ENCODE data around the gene CCNO.
A peak's percentile ranks its signal among the peaks of the same experiment; 100 is the strongest.

Gene CCNO, protein sequence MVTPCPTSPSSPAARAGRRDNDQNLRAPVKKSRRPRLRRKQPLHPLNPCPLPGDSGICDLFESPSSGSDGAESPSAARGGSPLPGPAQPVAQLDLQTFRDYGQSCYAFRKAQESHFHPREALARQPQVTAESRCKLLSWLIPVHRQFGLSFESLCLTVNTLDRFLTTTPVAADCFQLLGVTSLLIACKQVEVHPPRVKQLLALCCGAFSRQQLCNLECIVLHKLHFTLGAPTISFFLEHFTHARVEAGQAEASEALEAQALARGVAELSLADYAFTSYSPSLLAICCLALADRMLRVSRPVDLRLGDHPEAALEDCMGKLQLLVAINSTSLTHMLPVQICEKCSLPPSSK

DNA sequence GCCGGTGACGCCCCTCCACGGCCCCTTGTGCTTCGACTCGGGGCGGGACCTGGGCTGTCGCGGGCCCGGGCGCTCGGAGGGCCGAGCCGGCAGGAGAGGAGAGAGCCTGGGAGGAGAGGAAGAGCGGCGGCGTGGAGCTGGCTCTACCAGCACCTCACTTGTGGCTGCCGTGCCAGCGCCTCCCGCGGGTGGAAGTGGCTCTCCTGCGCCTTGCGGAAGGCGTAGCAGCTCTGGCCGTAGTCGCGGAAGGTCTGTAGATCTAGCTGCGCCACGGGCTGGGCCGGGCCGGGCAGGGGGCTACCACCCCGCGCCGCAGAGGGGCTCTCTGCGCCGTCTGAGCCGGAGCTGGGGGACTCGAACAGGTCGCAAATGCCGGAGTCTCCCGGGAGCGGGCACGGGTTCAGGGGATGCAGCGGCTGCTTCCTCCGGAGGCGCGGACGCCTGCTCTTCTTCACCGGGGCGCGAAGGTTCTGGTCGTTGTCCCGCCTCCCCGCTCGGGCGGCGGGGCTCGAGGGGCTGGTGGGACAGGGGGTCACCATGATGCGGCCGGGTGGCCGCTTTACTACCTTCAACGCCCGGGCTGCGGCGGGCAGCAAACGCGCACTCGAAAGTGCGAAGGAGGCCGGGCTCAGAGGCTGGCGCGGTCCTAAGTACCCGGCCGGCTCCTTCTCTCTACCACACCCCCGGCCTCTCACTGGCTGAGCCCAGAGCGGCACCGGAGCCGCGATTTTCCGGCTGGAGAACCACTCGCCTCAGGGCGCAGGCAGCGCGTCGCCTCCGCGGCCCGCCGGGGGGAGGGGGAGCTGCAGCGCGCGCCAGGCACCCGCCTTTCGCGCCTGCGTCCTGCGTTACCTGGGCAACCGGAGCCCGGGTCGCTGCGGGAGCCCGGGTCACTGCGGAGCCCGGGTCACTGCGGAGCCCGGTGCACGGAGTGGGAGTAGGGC lies at the start of gene CCNO:
TSS of gene CCNO (minus strand) at position 624 of the 944 bp plus-strand sequence. CDS start at position 539, 85 bp downstream.
- peak; percentile 91 for ATAC-seq
- DNase-seq, result peak; percentile 70

DNA sequence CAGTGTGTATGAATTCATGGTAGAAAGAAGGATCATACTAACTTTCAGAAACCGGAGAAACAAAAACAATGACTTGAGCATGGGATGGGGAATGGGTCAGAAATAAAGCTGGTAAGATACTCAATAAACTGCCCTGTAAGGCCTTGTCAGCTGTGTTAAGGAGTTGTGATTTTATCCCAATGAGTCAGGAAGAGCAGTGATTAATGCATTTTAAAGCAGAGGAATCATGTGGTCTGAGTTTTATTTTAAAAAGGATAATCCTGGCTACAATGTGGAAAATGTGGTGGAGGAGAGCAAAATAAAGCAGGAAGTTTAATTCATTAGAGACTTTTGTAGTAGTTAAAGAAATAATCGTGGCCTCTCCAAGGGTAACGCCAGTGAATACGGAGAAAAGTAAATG lies 45.4 kb upstream of the CCNO start:
- no peak for ATAC-seq
- DNase-seq, result no peak

DNA sequence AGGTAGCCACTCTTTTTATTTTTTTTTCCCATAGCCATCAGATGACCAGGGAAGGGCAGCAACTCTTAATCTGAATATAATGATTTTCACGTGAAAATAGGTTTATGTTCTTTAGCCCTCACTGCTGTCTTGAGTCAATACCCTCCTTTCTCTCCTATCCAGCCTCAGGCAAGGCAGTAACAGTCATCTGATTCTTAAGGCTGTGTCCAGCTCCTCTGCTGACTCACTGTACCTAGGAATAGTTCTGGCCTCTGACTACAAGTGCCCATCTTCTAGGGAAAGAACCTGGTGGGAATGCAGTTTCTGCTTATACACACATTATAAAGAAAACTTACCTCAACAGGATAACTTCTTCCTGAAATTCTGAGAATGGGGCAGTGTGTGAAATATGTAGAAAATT lies 43.4 kb upstream of the CCNO start:
- DNase-seq (no peak), ATAC-seq (no peak)

DNA sequence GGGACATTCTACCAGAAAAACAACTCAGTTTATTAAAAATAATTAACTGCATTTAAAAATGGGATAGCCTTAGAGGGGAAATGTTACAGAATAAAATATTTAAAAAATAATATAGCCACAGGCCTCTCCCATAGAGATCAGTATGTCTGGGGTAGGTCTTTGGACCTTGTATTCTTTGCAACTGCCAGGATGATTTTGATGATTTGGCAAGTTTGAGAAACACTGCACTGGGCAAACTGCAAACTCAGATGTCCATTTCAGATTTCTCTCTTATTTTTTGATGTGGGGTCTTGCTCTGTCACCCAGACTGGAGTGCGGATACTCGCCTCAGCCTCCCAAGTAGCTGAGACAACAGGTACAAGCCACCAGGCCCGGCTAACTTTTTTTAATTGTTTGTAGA lies 24.9 kb upstream of the CCNO start:
- no peak for ATAC-seq
- DNase-seq, result no peak

DNA sequence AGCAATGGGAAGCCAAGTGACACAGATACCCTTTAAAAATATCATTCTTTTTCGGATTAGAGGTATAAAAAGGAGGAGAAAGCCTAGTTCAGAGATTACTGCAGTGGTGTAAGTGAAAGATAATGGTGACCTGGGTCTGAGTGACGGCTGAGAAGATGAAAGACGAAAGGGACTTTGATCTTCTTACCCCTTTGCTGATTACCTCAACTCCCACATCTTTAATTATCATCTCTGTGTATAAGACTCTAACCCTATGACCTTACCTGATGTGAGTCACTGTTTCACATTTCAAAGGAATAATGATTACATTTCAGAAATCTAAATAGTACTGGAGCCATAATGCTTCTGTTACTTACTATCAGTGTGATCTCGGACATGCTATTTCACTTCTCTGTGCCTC lies 21.4 kb upstream of the CCNO start:
- ATAC-seq, result no peak
- no peak for DNase-seq

DNA sequence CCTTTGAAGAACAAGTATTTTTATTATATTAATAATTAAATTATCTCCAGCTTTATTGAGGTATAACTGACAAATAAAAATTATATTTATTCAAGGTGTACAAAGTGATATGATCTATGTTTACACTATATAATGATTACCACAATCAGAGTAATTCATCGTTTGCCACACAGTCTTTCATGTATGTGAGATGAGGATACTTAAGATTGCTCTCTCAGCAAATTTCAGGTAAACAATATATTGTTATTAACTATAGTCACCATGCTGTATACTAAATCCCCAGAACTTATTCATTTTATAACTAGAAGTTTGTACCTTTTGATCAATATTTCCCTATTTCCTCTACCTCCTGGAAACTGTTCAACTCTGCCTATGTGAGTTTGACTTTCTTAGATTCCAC lies 16.7 kb upstream of the CCNO start:
- no peak for ATAC-seq
- DNase-seq, result no peak

DNA sequence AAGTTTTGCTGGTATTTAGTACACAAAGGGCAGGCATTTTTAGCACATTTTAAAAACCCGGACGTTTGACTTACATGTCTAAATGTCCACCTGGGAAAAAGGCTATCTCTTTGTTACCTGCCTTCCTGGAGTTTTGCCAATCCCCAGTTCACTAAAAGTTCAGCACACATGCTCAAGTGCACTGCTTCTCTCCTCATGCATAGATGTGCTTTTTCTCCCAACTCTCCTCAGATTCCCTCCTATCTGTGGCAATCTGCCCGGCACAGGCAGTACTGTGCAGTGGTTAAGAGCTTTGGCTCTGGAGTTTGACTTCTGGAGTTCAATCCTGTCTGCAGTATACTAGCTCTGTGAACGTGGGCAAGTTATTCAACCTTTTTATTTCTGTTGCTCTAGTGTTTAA lies 8.3 kb upstream of the CCNO start:
- DNase-seq (no peak), ATAC-seq (no peak)

DNA sequence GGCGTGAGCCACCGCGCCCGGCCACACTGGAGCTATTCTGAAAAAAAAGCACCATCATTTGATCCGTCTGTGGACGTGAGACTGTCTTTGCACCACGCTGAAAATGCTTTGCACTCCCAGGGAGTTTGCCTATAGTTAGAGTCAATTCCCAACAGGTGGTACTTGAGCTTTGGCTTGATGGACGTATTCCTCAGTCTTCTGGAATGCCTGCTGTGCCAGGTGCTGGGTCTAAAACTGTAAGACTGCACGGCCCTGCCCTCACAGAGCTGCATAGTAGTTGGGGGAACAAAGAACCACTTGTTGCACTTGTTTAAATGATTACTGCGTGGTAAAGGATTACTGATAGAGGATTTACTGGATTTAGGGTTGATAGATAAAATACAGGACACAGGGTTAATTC lies 3.4 kb upstream of the CCNO start:
- ATAC-seq, result no peak
- no peak for DNase-seq

DNA sequence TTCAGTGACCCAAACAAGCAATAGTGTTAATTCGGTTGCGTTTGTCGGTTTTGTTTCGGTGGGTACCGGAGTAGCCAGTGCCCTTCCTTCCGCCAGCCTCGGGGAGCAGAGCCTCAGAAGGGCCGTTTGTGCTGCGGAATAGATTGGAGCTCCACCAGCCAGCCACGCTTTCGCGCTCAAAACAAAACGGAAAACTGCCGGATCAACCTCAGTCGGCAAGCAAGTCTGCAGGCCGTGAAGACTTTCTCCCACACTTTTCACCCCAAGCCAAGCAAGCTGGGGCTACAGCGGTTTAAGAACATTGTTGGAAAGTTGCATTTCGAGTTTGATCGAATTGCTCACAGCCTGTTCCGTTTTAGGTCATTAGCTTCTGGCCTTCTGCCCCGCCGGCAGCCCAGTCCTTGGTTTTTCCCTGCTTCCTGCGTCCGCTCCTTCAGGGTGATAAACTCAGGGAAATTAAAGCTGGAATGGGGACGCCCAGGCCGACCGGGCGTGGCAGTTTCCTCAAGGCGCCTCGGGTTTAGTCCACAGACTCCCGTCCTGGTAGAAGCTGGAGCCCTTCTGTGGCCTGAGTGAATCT lies 803 bp upstream of the CCNO start:
- ATAC-seq (no peak), DNase-seq (peak; percentile 17)

DNA sequence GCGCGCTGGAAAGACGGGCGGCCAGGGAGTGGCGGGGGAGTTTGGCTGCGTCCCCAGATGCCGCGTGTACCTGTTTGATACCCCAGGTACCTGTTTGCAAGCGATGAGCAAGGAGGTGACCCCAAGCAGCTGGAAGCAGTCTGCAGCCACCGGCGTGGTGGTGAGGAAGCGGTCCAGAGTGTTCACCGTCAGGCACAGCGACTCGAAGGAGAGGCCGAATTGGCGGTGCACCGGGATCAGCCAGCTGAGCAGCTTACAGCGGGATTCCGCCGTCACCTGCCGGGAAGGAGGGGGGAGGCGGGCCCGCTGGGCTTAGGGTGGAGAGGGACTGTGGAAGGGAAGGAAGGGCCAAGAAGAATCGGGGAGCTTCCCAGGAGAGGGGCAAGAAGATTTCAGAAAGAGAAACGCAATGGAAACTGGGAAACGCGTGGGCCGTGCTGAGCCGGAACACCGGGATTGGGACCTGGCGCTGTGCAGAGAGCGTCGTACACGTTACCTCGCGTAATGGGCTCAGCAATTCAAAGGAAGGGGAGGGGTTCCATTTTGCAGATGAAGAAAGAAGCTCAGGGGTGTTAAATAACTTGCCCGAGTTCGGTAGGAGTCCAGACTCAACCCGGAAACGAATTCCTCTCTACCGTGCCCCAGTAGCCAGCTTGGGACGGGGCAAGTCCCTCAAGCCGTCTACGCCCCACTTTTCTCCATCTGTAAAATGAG lies 980 bp downstream of the CCNO start:
- ATAC-seq, result no peak

DNA sequence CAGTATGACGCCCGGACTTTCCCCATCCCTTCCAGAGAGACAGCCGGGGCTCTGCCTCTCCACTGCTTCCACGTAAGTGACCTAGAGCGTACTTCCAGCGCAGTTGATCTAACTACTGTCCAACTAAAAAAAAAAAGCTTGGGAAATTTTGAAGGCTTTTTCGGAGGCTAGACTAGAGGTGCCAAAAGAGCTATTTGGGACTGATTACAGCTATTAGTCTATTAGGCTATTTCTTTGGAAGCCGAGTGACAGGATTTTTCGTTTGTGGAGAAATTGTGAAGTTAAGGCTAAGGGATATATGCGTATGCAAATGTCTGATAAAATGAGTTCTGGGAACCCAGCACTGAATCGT lies 1.5 kb downstream of the CCNO start:
- no peak for DNase-seq
- no peak for ATAC-seq

More for the DNA sequence above, 980 bp downstream of the CCNO start:
- peak; percentile 11 for DNase-seq

DNA sequence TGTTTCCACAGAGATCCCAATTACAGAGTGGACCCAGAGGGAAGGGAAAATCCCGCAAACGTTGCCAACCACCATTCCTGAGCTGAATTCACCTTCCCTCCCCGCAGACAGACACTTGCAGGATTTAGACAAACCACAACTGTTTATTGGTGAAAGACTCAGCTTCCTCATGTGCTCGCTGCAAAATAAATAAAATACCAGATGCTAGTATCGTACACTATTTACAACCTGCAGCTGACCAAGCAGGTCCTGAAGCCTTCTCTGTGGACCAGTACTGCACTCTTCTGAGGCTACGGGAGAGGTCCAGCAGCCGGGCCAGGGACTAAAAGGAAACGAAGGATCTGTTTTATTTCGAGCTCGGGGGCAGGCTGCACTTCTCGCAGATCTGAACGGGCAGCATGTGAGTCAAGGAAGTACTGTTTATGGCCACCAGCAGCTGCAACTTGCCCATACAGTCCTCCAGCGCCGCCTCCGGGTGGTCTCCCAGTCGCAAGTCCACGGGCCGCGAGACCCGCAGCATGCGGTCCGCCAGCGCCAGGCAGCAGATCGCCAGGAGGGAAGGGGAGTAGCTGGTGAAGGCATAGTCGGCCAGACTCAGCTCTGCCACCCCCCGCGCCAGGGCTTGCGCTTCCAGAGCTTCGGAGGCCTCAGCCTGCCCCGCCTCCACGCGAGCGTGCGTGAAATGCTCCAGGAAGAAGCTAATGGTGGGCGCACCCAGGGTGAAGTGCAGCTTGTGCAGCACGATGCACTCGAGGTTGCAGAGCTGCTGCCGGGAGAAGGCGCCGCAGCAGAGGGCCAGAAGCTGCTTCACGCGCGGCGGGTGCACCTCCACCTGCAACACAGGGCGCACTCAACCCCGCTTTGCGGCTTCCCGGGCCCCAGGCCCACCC lies 2.1 kb downstream of the CCNO start:
- DNase-seq, result peak; percentile 30
- no peak for ATAC-seq

DNA sequence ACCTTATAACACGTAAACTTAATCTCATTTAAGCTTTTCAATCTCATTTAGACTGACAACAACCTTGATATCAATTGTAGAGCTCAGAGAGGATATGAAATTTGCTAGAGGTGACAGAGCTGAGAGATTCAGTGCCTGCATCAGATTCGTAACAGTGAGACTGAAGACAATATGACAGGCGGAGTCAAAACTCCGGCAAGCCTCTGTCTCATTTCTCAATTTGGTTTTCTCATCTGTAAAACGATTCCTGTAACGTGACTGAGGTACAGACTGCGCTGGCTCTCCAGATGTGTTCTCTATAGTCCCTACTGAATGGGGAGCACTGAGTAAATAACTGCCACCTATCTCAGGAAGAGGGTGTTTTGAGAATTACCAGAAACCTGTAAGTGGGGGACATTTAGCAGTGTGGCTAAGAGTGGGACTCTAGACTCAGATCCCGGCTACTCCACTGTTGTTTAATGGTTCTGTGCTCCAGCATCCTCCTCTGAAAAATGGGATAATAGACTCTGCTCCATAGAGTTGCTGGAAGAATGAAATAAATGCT lies 3.2 kb downstream of the CCNO start:
- ATAC-seq, result no peak
- DNase-seq, result no peak

DNA sequence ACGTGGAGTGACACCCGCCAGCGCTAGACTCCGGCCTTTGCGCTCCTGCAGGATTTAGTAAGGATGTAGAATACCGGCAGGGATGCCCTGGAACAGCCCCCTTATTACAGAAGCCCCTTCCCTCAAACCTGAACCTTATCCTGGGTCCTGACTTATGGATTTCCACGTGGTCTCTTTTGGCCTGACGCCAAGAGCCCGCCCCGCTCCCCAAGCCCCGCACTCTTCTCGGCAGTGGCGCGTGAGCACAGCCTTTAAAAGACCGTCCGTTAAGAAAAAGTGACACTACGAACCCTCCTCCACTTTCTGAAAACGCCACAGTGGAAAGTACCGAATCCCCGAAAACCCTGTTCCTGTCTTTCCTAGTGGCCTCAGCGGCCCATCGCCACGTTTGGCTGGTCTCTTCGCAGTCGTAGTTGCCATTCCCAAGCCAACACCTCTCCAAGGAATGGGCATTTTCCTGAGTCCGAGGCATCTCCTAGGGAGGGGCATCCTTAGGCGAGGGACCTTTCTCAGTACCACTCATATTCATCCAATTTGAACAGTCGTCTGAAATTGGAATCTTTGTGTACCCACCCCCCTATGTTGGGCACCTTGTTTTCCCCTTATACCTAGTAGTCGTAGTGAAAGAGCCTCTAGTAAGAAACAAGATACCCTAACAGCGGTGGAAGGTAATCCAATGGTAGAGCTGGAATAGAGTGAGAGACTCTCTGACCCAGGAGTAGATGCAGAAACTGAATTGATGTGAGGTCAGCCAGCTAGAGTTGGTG lies 5.6 kb downstream of the CCNO start:
- no peak for DNase-seq
- ATAC-seq, result no peak

DNA sequence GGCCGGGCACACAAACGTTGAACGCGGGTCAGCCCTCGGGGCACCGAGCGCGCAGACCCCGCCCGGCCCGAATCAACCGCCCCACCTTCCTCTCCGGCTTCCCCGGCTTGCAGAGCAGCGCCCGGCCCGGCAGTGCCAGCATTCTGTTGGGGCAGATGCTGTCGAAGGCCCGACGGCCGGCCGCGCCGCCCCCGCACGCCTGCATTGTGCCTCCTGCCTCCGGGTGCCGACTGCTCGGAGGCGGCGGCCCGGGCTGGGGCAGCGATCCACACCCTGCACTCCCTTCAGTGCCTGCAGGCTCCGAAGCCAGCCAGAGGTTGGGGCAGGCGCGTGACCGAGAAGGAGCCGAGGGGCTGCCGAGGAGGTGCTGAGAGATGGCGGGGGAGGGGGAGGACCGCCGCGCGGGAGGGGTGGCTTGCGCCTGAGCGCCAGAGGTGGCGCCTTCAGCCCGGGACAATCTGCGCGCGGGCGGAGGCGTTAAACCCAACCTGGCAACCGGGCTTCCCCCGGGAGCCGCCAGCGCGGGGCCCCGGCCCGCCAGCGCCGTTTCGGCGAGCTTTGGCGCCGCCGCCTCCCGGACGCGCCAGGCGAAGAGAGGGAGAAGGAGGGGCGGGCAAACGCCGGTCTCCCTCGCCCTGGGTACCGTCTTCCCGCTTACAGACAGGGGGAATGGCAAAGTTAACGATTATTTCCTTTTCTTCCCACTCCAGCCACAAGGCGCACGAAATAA lies 6.3 kb downstream of the CCNO start, which contains the start of gene MCIDAS:
TSS of gene MCIDAS (minus strand) at position 382 of the 730 bp plus-strand sequence. CDS start at position 205, 177 bp downstream.
- ATAC-seq, result peak; percentile 53
- DNase-seq, result peak; percentile 79

DNA sequence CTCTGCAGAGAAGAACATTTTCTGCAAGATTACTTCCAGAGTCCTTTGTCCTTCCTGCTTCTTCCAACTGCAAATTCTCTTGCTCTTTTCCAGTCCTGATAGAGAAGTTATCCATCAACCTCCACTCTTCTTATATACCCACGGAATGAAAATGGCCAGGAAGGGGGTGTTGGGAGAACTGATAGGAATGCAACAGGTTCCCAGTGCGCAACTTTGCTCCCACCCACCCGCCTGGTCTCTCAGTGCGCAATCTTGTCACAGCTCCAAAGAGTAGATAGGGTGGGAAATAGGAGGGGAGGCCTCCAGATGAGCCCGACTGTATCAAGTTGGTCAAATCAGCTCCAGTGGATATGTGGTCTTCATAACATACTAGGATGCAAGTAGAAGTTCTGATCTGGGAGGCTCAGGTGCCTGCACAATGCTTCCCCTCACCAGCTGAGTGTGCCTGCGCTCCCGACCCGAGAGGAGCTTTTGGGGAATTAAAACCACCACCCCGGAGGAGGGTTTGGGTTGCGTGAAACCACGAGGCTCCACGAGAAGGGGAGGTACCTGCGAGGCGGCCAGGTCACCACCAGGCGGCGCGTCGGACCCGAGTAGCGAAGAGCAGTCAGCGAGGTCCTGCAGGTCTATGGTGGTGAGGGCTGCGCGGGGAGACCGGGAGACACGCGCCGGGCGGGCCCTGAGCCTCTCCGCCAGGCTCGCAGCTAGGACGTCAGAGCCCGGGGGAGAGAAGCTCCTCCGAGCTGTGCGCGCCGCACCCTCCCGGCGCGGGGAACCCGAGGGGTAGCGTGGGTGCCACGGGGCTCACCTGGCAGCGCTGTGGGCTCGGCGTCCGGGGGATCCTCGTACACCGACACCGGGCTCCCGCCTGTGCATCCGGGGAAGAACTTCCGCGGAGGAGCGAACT lies 7.1 kb downstream of the CCNO start:
- peak; percentile 85 for DNase-seq

DNA sequence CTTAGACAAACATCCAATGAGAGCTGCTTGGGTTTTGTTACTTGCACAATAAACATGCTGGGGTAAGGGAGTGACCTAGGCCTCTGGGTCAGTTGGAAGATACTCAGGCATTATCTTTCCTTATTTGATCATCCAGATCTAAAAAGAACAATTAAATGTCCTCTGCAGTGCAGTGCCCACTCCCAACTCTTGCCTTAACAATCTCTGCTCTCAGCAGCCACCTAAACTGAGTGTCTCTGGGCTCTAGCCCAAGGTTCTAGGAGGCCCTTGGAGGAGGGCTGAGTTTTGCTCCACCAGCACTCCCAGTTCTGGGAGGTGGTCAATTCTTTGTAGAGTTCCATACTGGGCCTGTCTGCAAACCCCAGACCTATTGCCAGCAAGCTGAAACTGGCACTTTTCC lies 8.1 kb downstream of the CCNO start:
- no peak for ATAC-seq

More for the DNA sequence above, 7.1 kb downstream of the CCNO start:
- peak; percentile 72 for ATAC-seq

DNA sequence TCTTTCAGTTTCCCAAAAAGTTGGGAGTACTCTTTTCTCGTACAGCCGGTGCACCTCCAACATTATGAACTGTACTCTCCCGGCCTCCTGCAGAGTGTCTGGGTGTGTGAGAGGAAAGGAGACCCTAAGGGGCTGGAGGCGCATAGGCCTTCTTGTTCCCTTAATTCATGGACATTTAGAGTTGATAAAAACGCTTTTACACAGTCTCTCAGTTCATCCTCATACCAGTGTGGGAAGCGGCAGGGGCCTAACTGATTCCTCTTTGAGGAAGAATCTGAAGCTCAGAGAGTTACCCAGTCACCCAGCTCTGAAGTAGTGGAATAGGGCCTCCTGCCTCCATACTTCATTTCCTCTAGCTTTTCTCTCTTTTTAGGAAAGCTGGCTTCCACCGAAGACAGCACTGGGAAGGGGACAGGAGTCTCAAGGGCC lies 9.6 kb downstream of the CCNO start:
- ATAC-seq, result no peak

More for the DNA sequence above, 8.1 kb downstream of the CCNO start:
- no peak for DNase-seq

More for the DNA sequence above, 9.6 kb downstream of the CCNO start:
- no peak for DNase-seq
